HuH-7 (cell line): Measurements from ENCODE around the gene EIF2S2.
"Not testable (repeated sequence)": the region's sequence is repeated elsewhere in the genome, so short reads cannot be mapped to it uniquely, and the experiment has no call there.

ENCODE experiments used
- DNase-seq: peaks from one replicate; pipeline ENCODE4 v3.0.0; 2011; ENCODE audit warnings: low spot score

EIF2S2 gene, protein sequence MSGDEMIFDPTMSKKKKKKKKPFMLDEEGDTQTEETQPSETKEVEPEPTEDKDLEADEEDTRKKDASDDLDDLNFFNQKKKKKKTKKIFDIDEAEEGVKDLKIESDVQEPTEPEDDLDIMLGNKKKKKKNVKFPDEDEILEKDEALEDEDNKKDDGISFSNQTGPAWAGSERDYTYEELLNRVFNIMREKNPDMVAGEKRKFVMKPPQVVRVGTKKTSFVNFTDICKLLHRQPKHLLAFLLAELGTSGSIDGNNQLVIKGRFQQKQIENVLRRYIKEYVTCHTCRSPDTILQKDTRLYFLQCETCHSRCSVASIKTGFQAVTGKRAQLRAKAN

DNA sequence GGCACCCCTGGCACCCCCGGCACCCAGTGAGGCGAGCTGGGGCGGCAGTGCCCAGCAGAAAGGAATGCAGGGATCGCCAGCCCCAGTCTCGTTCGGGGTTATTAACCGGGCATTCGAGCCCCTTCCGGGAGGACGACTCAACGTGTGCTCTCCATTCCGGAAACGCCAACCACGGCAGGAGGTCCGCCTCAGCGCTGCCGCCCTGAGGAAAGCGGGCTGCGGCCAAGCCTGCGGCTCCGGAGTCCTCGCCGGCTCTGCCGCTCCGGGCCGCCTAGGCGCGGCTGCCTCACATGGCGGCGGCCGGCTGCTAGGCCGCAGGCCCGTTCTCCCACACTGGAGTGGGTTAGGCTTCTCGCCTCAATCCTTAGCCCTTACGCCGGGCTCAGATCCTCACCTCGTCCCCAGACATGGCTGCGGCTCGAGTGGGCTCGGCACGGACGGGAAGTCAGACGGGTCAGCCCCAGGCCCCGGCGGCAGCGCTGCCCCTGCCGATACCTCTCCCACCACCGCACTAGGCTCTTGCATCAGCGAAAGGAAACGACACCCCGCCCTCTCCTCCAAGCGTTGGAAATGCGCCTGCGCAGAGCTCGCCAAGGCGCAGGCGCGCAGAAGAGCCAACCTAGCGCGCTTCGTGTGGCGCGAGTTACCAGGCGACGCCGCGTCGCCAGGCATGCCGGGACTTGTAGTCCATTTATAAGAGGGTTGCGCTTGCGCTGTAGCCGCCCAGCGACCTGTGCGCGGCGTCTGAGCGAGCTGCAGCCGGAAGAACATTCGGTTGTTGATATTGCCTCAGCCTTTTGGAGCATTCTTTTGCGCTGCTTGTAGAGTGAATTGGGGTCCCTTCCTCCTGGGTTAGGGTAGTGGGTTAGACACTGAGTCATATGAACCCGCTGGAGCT lies at the start of gene EIF2S2:
Gene EIF2S2 (minus strand): TSS at position 542 of the 898 bp plus-strand sequence. CDS start 133 bp downstream, at position 409.
- DNase-seq = peak; percentile 98

DNA sequence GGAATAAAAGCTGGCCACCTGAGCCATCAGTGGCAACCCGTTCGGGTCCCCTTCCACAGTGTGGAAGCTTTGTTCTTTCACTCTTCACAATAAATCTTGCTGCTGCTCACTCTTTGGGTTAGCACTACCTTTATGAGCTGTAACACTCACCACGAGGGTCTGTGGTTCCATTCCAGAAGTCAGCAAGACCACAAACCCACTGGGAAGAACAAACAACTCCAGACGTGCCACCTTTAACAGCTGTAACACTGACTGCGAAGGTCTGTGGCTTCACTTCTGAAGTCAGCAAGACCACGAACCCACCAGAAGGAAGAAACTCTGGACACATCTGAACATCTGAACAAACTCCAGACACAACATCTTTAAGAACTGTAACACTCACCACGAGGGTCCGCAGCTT lies 45.7 kb upstream of the EIF2S2 start:
- not testable (repeated sequence) for DNase-seq

DNA sequence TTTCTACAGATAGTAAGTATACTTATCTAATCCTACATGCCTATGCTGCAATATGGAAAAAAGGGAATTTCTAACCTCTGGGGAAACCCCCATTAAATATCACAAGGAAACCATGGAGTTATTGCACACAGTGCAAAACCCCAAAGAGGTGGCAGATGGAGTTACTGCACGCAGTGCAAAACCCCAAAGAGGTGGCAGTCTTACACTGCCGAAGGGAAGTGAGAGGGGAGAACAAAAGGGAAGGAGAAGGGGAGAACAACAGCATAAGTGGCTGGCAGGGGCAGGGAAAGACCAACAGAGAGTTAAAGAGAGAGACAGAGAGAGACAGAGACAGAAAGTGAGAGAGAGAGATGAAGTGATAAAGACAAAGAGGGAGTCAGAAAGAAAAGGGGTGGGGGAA lies 43.8 kb upstream of the EIF2S2 start:
- no peak for DNase-seq

DNA sequence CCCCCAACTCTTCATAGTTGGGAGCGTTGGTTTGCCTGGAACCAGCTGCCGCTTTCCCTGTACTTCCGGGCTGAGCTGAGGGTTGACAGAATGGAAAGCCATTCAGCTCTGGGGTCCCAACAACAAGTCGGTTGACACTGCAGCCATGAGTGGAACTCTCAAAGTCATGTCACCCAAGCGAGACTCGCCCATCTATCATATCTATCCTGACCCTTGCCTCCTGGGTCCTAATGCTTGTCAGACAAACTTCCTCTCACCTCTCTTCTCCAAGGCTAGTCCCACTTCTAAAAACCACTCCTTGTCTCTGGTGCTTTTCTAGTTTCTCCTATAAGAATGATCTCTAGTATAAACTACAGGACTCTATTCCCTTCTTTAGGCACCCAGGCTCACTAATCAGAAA lies 41.1 kb upstream of the EIF2S2 start:
- DNase-seq = not testable (repeated sequence)

DNA sequence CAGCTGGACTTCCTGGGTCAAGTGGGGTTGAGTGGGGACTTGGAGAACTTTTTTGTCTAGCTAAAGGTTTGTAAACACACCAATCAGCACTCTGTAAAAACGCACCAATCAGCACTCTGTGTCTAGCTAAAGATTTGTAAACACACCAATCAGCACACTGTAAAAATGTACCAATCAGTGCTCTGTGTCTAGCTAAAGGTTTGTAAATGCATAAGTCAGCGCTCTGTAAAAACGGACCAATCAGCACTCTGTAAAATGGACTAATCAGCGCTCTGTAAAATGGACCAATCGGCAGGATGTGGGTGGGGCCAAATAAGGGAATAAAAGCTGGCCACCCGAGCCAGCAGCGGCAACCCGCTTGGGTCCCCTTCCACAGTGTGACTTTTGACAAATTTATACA lies 40.0 kb upstream of the EIF2S2 start:
- DNase-seq = not testable (repeated sequence)

DNA sequence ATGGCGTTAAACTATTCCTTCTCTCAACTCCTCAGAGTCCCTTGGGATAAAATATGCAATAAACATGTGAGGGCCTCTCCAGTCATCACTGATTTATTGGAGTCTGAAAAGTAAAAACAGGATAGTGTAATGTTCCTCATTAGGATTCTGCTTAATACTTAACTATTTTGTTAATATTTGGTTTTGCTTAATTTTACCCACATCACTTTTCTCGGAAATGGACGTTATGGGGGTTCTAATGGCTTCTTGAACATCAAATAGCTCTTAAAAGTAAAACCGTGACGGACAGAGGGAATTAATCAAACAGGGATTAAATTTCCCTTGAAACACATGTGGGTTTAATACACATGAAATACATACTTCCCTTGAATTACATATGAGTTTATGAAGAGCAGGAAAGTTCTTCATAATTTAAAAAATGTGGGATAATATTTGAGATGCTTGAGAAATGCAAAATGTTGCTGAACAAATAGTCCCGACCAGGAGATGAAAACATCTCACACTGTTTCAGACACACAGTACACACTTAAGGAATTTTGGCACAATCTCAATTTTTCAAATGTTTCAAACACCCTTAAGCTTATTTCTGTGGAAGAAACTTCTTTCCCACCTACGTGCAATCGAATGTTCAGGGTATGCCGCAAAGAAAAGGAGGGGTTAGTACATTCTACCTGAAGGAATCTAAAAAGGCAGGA lies 38.4 kb upstream of the EIF2S2 start:
- DNase-seq = no peak

DNA sequence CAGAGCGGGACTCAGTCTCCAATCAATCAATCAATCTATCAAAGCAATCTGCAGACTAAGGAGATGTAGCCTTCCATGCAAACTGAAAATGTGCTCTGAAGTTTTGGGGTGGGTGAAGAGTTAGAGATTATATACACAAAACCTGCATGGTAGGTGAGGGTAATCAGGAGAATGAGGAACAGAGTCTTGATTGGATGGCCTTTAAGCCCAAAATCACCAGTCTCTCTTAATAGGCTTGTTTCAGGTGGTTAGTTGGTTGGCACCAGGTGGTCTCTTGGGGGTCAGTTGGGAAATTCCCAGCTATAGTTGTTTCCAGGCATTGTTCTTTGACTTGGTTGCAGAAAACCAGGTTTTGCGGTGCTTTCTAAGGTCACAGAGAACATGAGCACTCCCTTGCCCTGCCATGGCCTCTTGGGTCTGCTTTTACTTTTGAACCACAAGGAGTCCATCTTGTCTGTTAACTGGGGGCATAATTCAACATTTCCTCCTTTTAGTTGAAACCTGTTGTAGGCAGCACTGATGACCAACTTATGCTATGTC lies 33.3 kb upstream of the EIF2S2 start:
- DNase-seq = no peak

DNA sequence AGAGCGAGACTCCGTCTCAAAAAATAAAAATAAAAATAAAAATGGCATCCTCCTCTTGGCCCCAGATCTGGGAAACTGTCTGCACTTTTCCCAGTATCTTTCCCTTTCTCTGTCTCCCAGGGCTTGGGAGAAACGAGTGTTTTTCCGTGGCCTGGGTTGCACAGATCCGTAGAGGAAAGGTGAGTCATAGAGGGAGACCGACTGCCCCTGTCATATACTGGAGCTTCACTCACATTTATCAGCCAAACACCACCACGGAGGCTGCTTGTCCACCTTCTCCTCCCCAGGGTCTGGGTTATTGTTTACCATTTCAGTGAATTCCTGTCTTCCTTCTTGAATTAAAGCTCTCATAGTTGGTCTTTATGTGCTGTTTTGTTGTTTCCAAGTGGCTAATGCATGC lies 31.9 kb upstream of the EIF2S2 start:
- peak; percentile 43 for DNase-seq

DNA sequence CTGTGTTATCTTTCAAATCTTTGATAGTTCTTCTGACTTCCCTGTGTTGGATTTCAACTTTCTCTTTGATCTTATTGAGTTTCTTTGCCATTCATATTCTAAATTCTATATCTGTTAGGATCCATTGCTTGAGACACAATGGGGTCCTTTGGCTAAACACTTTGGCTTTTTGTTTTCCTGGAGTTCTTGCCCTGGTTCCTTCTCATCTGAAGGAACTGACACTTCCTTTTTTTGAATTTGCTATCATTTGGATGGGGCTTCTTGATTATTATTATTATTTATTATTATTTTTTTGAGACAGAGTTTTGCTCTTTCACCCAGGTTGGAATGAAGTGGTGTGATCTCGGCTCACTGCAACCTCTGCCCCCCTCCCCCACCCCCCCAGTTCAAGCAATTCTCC lies 30.1 kb upstream of the EIF2S2 start:
- DNase-seq = no peak

DNA sequence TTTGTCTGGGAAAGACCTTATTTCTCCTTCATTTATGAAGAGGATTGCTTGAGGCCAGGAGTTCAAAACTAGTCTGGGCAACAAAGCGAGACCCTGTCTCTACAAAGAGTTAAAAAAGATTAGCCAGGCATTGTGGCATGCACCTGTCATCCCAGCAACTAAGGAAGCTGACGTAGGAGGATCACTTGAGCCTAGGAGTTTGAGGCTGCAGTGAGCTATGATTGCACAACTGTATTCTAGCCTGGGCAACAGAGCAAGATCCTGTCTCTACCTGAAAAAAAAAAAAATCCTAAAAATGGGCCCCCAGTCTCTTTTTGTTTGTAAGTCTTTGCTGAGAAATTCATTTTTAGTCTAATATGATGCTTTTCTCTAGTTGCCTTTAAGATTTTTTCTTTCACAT lies 29.2 kb upstream of the EIF2S2 start:
- no peak for DNase-seq

DNA sequence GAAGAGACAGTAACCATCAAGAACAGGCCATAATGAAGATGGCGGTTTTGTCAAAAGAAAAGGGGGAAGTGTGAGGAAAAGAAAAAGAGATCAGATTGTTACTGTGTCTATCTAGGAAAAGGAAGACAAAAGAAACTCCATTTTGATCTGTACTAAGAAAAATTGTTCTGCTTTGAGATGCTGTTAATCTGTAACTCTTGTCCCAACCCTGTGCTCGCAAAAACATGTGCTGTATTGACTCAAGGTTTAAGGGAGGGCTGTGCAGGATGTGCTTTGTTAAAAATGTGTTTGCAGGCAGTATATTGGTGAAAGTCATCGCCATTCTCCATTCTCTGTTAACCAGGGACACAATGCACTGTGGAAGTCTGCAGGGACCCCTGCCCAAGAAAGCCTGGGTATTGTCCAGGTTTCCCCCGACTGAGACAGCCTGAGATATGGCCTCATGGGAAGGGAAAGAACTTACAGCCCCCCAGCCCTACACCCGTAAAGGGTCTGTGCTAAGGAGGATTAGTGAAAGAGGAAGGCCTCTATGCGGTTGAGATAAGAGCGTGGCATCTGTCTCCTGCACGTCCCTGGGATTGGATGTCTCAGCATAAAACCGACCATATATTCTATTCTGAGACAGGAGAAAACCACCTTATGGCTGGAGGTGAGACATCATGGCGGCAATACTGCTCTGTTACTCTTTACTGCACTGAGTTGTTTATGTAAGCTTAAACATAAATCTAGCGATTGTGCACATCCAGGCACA lies 23.7 kb upstream of the EIF2S2 start:
- not testable (repeated sequence) for DNase-seq

DNA sequence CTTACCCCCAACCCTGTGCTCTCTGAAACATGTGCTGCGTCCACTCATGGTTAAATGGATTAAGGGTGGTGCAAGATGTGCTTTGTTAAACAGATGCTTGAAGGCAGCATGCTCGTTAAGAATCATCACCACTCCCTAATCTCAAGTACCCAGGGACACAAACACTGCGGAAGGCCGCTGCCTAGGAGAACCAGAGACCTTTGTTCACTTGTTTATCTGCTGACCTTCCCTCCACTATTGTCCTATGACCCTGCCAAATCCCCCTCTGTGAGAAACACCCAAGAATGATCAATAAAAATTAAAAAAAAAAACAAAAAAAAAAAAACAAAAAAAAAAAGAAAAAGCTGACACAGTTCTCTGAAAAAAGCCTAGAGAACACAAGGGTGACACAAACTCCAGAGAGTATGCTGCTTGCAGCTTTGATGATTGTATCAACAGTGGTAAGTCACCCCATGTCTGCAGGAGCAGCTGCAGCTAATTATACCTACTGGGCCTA lies 21.4 kb upstream of the EIF2S2 start:
- not testable (repeated sequence) for DNase-seq

DNA sequence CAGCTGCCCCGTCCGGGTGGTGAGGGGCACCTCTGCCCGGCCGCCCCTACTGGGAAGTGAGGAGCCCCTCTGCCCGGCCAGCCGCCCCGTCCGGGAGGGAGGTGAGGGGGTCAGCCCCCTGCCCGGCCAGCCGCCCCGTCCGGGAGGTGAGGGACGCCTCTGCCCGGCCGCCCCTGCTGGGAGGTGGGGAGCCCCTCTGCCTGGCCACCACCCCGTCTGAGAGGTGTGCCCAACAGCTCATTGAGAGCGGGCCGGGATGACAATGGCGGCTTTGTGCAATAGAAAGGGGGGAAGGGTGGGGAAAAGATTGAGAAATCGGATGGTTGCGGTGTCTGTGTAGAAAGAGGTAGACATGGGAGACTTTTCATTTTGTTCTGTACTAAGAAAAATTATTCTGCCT lies 20.9 kb upstream of the EIF2S2 start:
- not testable (repeated sequence) for DNase-seq

DNA sequence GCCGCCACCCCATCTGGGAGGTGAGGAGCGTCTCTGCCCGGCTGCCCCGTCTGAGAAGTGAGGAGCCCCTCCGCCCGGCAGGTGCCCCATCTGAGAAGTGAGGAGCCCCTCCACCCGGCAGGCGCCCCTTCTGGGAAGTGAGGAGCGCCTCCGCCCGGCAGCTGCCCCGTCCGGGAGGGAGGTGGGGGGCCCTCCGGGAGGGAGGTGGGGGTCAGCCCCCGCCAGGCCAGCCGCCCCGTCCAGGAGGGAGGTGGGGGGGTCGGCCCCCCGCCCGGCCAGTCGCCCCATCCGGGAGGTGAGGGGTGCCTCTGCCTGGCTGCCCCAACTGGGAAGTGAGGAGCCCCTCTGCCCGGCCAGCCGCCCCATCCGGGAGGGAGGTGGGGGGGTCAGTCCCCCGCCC lies 20.4 kb upstream of the EIF2S2 start:
- DNase-seq = not testable (repeated sequence)

DNA sequence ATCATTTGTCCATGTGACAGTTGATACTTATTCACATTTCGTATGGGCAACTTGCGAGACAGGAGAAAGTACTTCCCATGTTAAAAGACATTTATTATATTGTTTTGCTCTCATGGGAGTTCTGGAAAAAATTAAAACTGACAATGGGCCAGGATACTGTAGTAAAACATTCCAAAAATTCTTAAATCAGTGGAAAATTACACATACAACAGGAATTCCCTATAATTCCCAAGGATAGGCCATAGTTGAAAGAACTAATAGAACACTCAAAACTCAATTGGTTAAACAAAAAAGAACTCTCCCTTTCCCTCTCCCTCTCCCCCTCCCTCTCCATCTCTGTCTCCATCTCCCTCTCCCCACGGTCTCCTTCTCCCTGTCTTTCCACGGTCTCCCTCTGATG lies 19.4 kb upstream of the EIF2S2 start:
- DNase-seq = no peak

DNA sequence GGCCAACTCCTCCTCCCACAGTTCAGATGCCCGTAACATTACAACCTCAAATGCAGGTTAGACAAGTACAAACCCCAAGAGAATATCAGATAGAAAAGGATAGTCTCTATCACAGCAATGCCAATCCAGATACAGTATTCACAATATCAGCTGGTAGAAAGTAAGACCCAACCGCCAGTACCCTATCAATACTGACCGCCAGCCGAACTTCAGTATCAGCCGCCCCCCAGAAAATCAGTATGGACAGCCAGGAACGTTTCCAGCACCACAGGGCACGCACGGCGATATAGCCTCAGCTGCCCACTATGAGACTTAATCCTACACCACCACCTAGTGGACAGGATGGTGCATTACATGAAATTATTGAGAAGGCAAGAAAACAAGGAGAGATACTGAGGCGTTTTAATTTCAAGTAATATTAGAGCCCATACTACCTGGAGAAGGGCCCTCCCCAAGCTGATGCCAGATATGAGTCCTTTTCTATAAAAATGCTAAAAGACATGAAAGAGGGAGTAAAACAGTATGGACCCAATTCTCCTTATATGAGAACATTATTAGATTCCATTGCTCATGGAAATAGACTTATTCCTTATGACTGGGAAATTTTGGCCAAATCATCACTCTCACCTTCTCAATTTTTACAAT lies 17.6 kb upstream of the EIF2S2 start:
- DNase-seq = peak; percentile 95

DNA sequence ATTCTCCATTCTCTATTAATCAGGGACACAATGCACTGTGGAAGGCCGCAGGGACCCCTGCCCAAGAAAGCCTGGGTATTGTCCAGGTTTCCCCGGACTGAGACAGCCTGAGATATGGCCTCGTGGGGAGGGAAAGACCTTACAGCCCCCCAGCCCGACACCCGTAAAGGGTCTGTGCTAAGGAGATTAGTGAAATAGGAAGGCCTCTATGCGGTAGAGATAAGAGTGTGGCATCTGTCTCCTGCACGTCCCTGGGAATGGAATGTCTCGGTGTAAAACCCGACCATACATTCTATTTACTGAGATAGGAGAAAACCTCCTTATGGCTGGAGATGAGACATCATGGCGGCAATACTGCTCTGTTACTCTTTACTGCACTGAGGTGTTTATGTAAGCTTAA lies 15.7 kb upstream of the EIF2S2 start:
- DNase-seq = no peak

DNA sequence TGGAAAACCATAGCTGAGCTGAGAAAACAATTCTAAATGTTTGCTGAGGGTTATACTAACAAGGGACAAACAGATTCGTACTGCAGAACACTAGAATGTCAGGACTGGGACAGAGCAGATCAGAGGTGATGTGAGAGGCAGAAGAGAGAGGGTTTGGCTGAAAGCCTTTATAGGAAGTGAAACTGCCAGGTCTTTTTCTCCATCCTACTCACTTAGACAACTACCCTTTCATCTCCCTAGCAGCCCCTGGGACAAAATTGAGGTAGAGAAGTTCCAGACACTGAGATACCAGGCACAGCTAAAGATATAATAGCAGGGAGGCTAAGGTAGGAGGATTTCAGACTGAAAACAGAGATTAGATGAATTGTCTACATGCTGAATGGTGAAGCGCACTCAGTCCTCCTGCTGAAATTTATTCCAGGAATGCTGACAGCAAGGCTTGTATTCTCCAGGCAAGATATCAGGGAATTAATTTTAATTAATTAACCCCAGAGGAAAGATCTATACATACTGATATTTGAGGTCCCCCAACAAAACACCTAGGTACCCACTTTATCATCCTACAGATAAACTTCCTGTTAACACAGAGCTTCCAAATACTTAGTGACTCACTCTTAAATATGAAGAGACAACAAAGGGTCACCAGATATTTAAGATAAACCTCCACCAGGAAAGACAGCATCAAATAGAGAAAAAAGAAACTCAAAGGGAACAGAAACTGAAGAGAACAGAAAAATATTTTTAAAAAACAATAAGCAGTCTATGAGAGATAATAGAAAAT lies 12.6 kb upstream of the EIF2S2 start:
- no peak for DNase-seq

DNA sequence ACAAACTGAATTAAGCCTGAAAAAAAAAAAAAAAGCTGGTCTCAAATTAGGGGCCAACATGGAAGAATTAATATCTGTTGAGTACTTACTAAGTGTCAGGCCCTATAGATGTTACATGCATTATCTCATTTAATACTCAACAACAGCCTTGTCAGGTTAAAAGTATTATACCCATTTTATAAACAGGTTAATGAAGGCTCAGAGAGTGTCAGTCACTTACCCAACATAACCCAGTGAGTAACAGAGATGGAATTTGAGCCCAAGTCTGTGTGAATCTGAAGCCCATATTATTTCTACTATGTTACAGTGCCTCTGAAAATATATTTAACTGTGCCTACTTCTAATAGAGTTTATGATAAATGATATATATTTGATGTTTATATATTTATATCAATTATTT lies 11.3 kb upstream of the EIF2S2 start:
- no peak for DNase-seq
